NT2/D1 (cell line): ENCODE results near the gene TMEM117.

Experiments
- DNase-seq: peaks from one replicate; pipeline ENCODE4 v3.0.0-alpha.2; 2011; ENCODE audit warnings: low read depth, low spot score
- H3K27me3 ChIP-seq: 2 replicates; pipeline ENCODE4 v1.6.0; 2011; ENCODE audit warnings: mild to moderate bottlenecking; ENCODE audit not compliant: insufficient read length, insufficient read depth
- H3K36me3 ChIP-seq: 2 replicates; pipeline ENCODE4 v1.6.1; 2011; ENCODE audit warnings: mild to moderate bottlenecking, low read length, mixed read lengths; ENCODE audit not compliant: insufficient read depth, insufficient read length
- H3K4me1 ChIP-seq: 2 replicates; pipeline ENCODE4 v1.5.1; 2011; ENCODE audit not compliant: insufficient read depth, insufficient read length
- H3K4me3 ChIP-seq: 2 replicates; pipeline ENCODE4 v1.5.1; 2011; ENCODE audit warnings: low read depth; ENCODE audit not compliant: insufficient read length
- H3K9ac ChIP-seq: 2 replicates; pipeline ENCODE4 v1.6.0; 2011; ENCODE audit warnings: low read depth; ENCODE audit not compliant: insufficient read length
- H3K9me3 ChIP-seq: 2 replicates; pipeline ENCODE4 v1.5.1; 2011; ENCODE audit warnings: mild to moderate bottlenecking, low read length; ENCODE audit not compliant: insufficient read depth
- SUZ12 ChIP-seq: IDR thresholded peaks from 2 replicates; pipeline ENCODE4 v1.6.1; 2011; ENCODE audit not compliant: insufficient read length, insufficient read depth; ENCODE audit errors: extremely low read depth
- YY1 ChIP-seq: IDR thresholded peaks from 2 replicates; pipeline ENCODE4 v1.6.1; 2011; ENCODE audit not compliant: insufficient read length, insufficient read depth
- ZNF274 ChIP-seq: IDR thresholded peaks from 2 replicates; pipeline ENCODE4 v1.6.1; 2011; ENCODE audit warnings: mild to moderate bottlenecking, low read depth, low read length

TMEM117 gene

GRCh38 chr12:43824207-43824775 is 11.6 kb upstream of the TMEM117 start:
- Histone ChIP-seq H3K4me3 (no peak overlapping the region), H3K27me3 (peaks cover 4% of the 10 kb centered on the region), H3K4me1 (no peaks in the 10 kb centered on the region), H3K9ac (no peak overlapping the region), H3K36me3 (no peaks in the 10 kb centered on the region), H3K9me3 (no peaks in the 10 kb centered on the region)
- DNase-seq, result no peak
- TF ChIP-seq ZNF274 (no peak), YY1 (no peak), SUZ12 (no peak)

- TF ChIP-seq ZNF274 (no peak), SUZ12 (no peak), YY1 (no peak)
- no peak for DNase-seq
- no peaks in the 10 kb centered on the region for H3K36me3 ChIP-seq
- no peak overlapping the region for H3K9ac ChIP-seq
- H3K4me3 ChIP-seq, result no peak overlapping the region
- no peaks in the 10 kb centered on the region for H3K4me1 ChIP-seq
- H3K27me3 ChIP-seq, result peaks cover 4% of the 10 kb centered on the region
- no peaks in the 10 kb centered on the region for H3K9me3 ChIP-seq
These were observed 9.2 kb upstream of the TMEM117 start for GRCh38 chr12:43826681-43827080.

GRCh38 chr12:43827093-43827492 is 8.8 kb upstream of the TMEM117 start:
- TF ChIP-seq ZNF274 (no peak), YY1 (no peak), SUZ12 (no peak)
- Histone ChIP-seq H3K4me3 (no peak overlapping the region), H3K4me1 (no peaks in the 10 kb centered on the region), H3K27me3 (peaks cover 4% of the 10 kb centered on the region), H3K36me3 (no peaks in the 10 kb centered on the region), H3K9ac (no peak overlapping the region), H3K9me3 (no peaks in the 10 kb centered on the region)
- no peak for DNase-seq

- Histone ChIP-seq H3K27me3 (peaks cover 42% of the 10 kb centered on the region), H3K9me3 (no peaks in the 10 kb centered on the region), H3K36me3 (no peaks in the 10 kb centered on the region), H3K4me1 (no peaks in the 10 kb centered on the region), H3K4me3 (no peak overlapping the region), H3K9ac (no peak overlapping the region)
- no peak for DNase-seq
- TF ChIP-seq SUZ12 (no peak), ZNF274 (no peak), YY1 (no peak)
These were observed 3.3 kb upstream of the TMEM117 start for GRCh38 chr12:43832463-43833168.

- Histone ChIP-seq H3K36me3 (no peaks in the 10 kb centered on the region), H3K27me3 (peaks cover 43% of the 10 kb centered on the region), H3K9ac (peak overlapping the region; percentile 85), H3K9me3 (no peaks in the 10 kb centered on the region), H3K4me3 (peak overlapping the region; percentile 67), H3K4me1 (no peaks in the 10 kb centered on the region)
- no peak for TF ChIP-seq SUZ12
- no peak for TF ChIP-seq YY1
- no peak for DNase-seq
These were observed 621 bp upstream of the TMEM117 start for GRCh38 chr12:43835264-43835655.

- no peaks in the 10 kb centered on the region for H3K4me1 ChIP-seq
- H3K4me3 ChIP-seq, result peak overlapping the region; percentile 67
- no peaks in the 10 kb centered on the region for H3K36me3 ChIP-seq
- peaks cover 43% of the 10 kb centered on the region for H3K27me3 ChIP-seq
- H3K9ac ChIP-seq, result peak overlapping the region; percentile 85
- no peaks in the 10 kb centered on the region for H3K9me3 ChIP-seq
- TF ChIP-seq SUZ12 (no peak), YY1 (no peak)
- no peak for DNase-seq
These were observed 651 bp downstream of the TMEM117 start for GRCh38 chr12:43836475-43836989.

GRCh38 chr12:43840338-43840737 is 4.5 kb downstream of the TMEM117 start:
- Histone ChIP-seq H3K27me3 (peaks cover 23% of the 10 kb centered on the region), H3K4me1 (no peaks in the 10 kb centered on the region), H3K36me3 (no peaks in the 10 kb centered on the region), H3K9me3 (no peaks in the 10 kb centered on the region), H3K9ac (no peak overlapping the region), H3K4me3 (no peak overlapping the region)
- TF ChIP-seq SUZ12 (no peak), YY1 (no peak), ZNF274 (no peak)
- DNase-seq, result no peak
